Lower leg skin (tissue), 4 donors: ENCODE measurements around the gene RPS27L. TPM values are rescaled to one million over a fixed set of nuclear protein-coding genes. Genes with fewer than 3 reads are reported as not detected.

Experiments
- DNase-seq, 2 donors: peaks; one replicate each; pipeline ENCODE4 v3.0.0-alpha.2; 2019; ENCODE audit warnings: low spot score in 2 of 2
- H3K4me3 ChIP-seq: fragments of 200-600 bp; sonication (generic); 2 replicates; pipeline ENCODE4 v1.5.1; 2017; ENCODE audit warnings: mild to moderate bottlenecking, low read depth; ENCODE audit not compliant: poor library complexity, severe bottlenecking
- CTCF ChIP-seq, 3 donors: fragments of 450-650 bp; IDR thresholded peaks; one replicate each; pipeline ENCODE4 v1.5.1; 2016; ENCODE audit warnings: antibody characterized with exemption in 3 of 3, mild to moderate bottlenecking in 3 of 3, moderate library complexity in 2 of 3
- POLR2A ChIP-seq, 2 donors: fragments of 450-650 bp; IDR thresholded peaks; one replicate each; pipeline ENCODE4 v1.6.1; 2016 to 2017; ENCODE audit warnings: antibody characterized with exemption in 2 of 2, mild to moderate bottlenecking in 1 of 2, moderate library complexity in 1 of 2
- WGBS, 2 donors: methylation state at CpG; one replicate each; pipeline ENCODE4 v1.1.5; 2018; 5-methylcytosine and 5-hydroxymethylcytosine counted together
- intact Hi-C: fragments of 100-400 bp; cut with DNase I; formaldehyde crosslinking; loops from one replicate; pipeline ENCODE4 v1.15.0; 2023; ENCODE audit warnings: low total_unique reads
- total RNA-seq, 4 donors: library from RNA; depleted of rRNA; stranded (reverse); fragments of >200 nt; gene quantifications; one replicate each; pipeline ENCODE4 v1.1.0, GENCODE V29; 2016

RPS27L gene
- total RNA-seq, 4 donors from 2014 or later: 39.6 to 64.9 (median 55.8) TPM

- intact Hi-C loops: no loop called here
- no peak overlapping the region for H3K4me3 ChIP-seq
- WGBS, 2 donors: 66 to 83% methylated on average over 2 of the region's 2 CpGs
- DNase-seq: no peak
- no peak for TF ChIP-seq CTCF (IDR thresholded peaks at IDR 0.05)
- no peak for TF ChIP-seq POLR2A (IDR thresholded peaks at IDR 0.05)
Measured at GRCh38 chr15:63169788-63170187, 12.5 kb upstream of the RPS27L start.

GRCh38 chr15:63166219-63166618 is 8.9 kb upstream of the RPS27L start:
- TF ChIP-seq POLR2A (IDR thresholded peaks at IDR 0.05) (no peak), CTCF (IDR thresholded peaks at IDR 0.05) (no peak)
- 76 to 81% methylated on average over 2 of the region's 2 CpGs for WGBS, 2 donors
- intact Hi-C loops: no loop called here
- no peak overlapping the region for H3K4me3 ChIP-seq
- no peak for DNase-seq

- no peak for DNase-seq
- TF ChIP-seq CTCF (IDR thresholded peaks at IDR 0.05) (no peak), POLR2A (IDR thresholded peaks at IDR 0.05) (no peak)
- 93 to 95% methylated on average over 6 of the region's 6 CpGs for WGBS, 2 donors
- intact Hi-C loops: no loop called here
- H3K4me3 ChIP-seq: no peak overlapping the region
Measured at GRCh38 chr15:63165166-63165859, 8.0 kb upstream of the RPS27L start.

GRCh38 chr15:63163217-63163616 is 5.9 kb upstream of the RPS27L start:
- DNase-seq: no peak
- 85 to 87% methylated on average over 4 of the region's 4 CpGs for WGBS, 2 donors
- no peak overlapping the region for H3K4me3 ChIP-seq
- TF ChIP-seq CTCF (IDR thresholded peaks at IDR 0.05): no peak
- TF ChIP-seq POLR2A (IDR thresholded peaks at IDR 0.05): no peak
- intact Hi-C loops: no loop called here

GRCh38 chr15:63160638-63161037 is 3.4 kb upstream of the RPS27L start:
- H3K4me3 ChIP-seq: no peak overlapping the region
- intact Hi-C loops: no loop called here
- no peak for TF ChIP-seq POLR2A (IDR thresholded peaks at IDR 0.05)
- no peak for TF ChIP-seq CTCF (IDR thresholded peaks at IDR 0.05)
- no peak for DNase-seq

GRCh38 chr15:63157891-63158431 is 684 bp upstream of the RPS27L start:
- WGBS, 2 donors: 8 to 11% methylated on average over 18 of the region's 18 CpGs
- TF ChIP-seq CTCF (IDR thresholded peaks at IDR 0.05): no peak
- no peak for TF ChIP-seq POLR2A (IDR thresholded peaks at IDR 0.05)
- intact Hi-C loops: no loop called here
- H3K4me3 ChIP-seq: peak overlapping the region; percentile 63
- peak; percentile 57 to 88 for DNase-seq
